Nephron progenitor cell (in vitro differentiated cells): Measurements from ENCODE around the gene DDX17.

ENCODE experiments used
- DNase-seq: peaks from one replicate; pipeline ENCODE4 v3.0.0; 2021
- H3K27ac Mint-ChIP-seq: 2 replicates; pipeline ENCODE4 v1.8.0; 2021; ENCODE audit warnings: mild to moderate bottlenecking, moderate library complexity, mixed read lengths
- H3K27me3 Mint-ChIP-seq: 2 replicates; pipeline ENCODE4 v1.8.0; 2021; ENCODE audit warnings: mild to moderate bottlenecking, low read depth, mixed read lengths; ENCODE audit not compliant: poor library complexity
- H3K36me3 Mint-ChIP-seq: 2 replicates; pipeline ENCODE4 v1.8.0; 2021; ENCODE audit warnings: low read depth, mixed read lengths
- H3K4me1 Mint-ChIP-seq: 2 replicates; pipeline ENCODE4 v1.8.0; 2021; ENCODE audit warnings: mixed read lengths
- H3K4me3 Mint-ChIP-seq: 2 replicates; pipeline ENCODE4 v1.8.0; 2021; ENCODE audit warnings: mild to moderate bottlenecking, moderate library complexity, mixed read lengths
- H3K9me3 Mint-ChIP-seq: 2 replicates; pipeline ENCODE4 v1.8.0; 2021; ENCODE audit warnings: mild to moderate bottlenecking, moderate library complexity, mixed read lengths
- CTCF ChIP-seq: fragments of 200-600 bp; sonication (generic); IDR thresholded peaks from 2 replicates; pipeline ENCODE4 v1.5.0; 2021; ENCODE audit warnings: antibody characterized with exemption

DDX17 gene

GRCh38 chr22:38497869-38498268, 8.2 kb downstream of the DDX17 start:
- Mint-ChIP-seq H3K27ac (no peak overlapping the region), H3K36me3 (peaks cover 97% of the 10 kb centered on the region), H3K9me3 (no peaks in the 10 kb centered on the region), H3K4me3 (no peak overlapping the region), H3K4me1 (peaks cover 20% of the 10 kb centered on the region), H3K27me3 (no peaks in the 10 kb centered on the region)
- no peak for TF ChIP-seq CTCF
- DNase-seq = no peak

GRCh38 chr22:38494939-38495338, 11.2 kb downstream of the DDX17 start:
- H3K36me3 Mint-ChIP-seq = peaks cover 90% of the 10 kb centered on the region
- no peak for DNase-seq
- no peaks in the 10 kb centered on the region for H3K9me3 Mint-ChIP-seq
- TF ChIP-seq CTCF = no peak
- peaks cover 16% of the 10 kb centered on the region for H3K4me1 Mint-ChIP-seq
- no peak overlapping the region for H3K27ac Mint-ChIP-seq
- no peak overlapping the region for H3K4me3 Mint-ChIP-seq
- no peaks in the 10 kb centered on the region for H3K27me3 Mint-ChIP-seq

- no peak for TF ChIP-seq CTCF
- H3K27me3 Mint-ChIP-seq = no peaks in the 10 kb centered on the region
- no peak overlapping the region for H3K27ac Mint-ChIP-seq
- peaks cover 90% of the 10 kb centered on the region for H3K36me3 Mint-ChIP-seq
- H3K4me3 Mint-ChIP-seq = no peak overlapping the region
- H3K4me1 Mint-ChIP-seq = peaks cover 20% of the 10 kb centered on the region
- DNase-seq = no peak
- H3K9me3 Mint-ChIP-seq = no peaks in the 10 kb centered on the region
Observed at GRCh38 chr22:38494498-38494897, 11.6 kb downstream of the DDX17 start.

GRCh38 chr22:38491707-38492348, 14.3 kb downstream of the DDX17 start:
- DNase-seq = no peak
- Mint-ChIP-seq H3K9me3 (no peaks in the 10 kb centered on the region), H3K27me3 (no peaks in the 10 kb centered on the region), H3K4me1 (peaks cover 24% of the 10 kb centered on the region), H3K36me3 (peaks cover 88% of the 10 kb centered on the region), H3K27ac (no peak overlapping the region), H3K4me3 (no peak overlapping the region)
- no peak for TF ChIP-seq CTCF

- Mint-ChIP-seq H3K36me3 (peaks cover 88% of the 10 kb centered on the region), H3K4me1 (peaks cover 30% of the 10 kb centered on the region), H3K9me3 (no peaks in the 10 kb centered on the region), H3K4me3 (no peak overlapping the region), H3K27ac (peak overlapping the region; percentile 91), H3K27me3 (no peaks in the 10 kb centered on the region)
- no peak for DNase-seq
- TF ChIP-seq CTCF = no peak
Observed at GRCh38 chr22:38490915-38491314, 15.2 kb downstream of the DDX17 start.

GRCh38 chr22:38490475-38490874, 15.6 kb downstream of the DDX17 start:
- H3K4me3 Mint-ChIP-seq = no peak overlapping the region
- no peaks in the 10 kb centered on the region for H3K27me3 Mint-ChIP-seq
- no peak for DNase-seq
- peaks cover 30% of the 10 kb centered on the region for H3K4me1 Mint-ChIP-seq
- peak overlapping the region; percentile 91 for H3K27ac Mint-ChIP-seq
- no peaks in the 10 kb centered on the region for H3K9me3 Mint-ChIP-seq
- no peak for TF ChIP-seq CTCF
- H3K36me3 Mint-ChIP-seq = peaks cover 88% of the 10 kb centered on the region
